22Rv1 (cell line): ENCODE measurements around the gene P3H3.

Experiments
- ZFX ChIP-seq: fragments of 450-650 bp; IDR thresholded peaks from 2 replicates; pipeline ENCODE4 v1.6.1; 2017; ENCODE audit warnings: antibody characterized with exemption, borderline replicate concordance
- TF ChIP-seq, protein P1 (sequence below): fragments of 450-650 bp; IDR thresholded peaks from 2 replicates; pipeline ENCODE4 v1.5.1; 2017; ENCODE audit warnings: mild to moderate bottlenecking

DNA sequence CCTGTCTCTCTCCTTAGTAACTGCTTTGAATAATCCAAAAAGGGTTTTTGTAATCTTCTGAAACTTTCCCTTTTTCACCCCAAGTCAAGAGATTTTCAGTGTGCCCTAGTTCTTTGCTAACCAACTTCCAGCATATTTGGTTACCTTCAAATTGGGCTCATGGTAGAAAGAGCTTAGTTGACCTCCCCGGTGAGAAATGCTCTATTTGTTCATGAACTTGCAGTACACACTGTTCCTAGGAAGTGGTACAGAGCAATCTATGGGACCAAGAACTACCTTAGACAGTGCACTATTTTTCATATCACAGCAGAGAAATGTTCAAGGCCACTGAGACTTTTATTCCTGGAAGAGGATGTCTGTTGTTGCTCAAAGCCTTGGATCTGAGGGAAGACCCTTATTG is 25.4 kb downstream of the P3H3 start:
- TF ChIP-seq, protein P1, sequence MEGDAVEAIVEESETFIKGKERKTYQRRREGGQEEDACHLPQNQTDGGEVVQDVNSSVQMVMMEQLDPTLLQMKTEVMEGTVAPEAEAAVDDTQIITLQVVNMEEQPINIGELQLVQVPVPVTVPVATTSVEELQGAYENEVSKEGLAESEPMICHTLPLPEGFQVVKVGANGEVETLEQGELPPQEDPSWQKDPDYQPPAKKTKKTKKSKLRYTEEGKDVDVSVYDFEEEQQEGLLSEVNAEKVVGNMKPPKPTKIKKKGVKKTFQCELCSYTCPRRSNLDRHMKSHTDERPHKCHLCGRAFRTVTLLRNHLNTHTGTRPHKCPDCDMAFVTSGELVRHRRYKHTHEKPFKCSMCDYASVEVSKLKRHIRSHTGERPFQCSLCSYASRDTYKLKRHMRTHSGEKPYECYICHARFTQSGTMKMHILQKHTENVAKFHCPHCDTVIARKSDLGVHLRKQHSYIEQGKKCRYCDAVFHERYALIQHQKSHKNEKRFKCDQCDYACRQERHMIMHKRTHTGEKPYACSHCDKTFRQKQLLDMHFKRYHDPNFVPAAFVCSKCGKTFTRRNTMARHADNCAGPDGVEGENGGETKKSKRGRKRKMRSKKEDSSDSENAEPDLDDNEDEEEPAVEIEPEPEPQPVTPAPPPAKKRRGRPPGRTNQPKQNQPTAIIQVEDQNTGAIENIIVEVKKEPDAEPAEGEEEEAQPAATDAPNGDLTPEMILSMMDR: no peak
- TF ChIP-seq ZFX: no peak
